ENCODE measurements around the gene PDZD2. TPM values are rescaled to one million over a fixed set of nuclear protein-coding genes. Genes with fewer than 3 reads are reported as not detected.

Gene PDZD2
- total and polyA plus RNA-seq, 2 experiments from 2014 or later, result 8.3 to 16.9 TPM

- H3F3A ChIP-seq (replicated peaks; ENCODE audit: low read depth), result no peaks in the 10 kb centered on the region
- no peak overlapping the region for H3K4me2 ChIP-seq
- no peaks in the 10 kb centered on the region for H4K20me1 ChIP-seq (replicated peaks; ENCODE audit: insufficient read depth)
- peaks cover 32% of the 10 kb centered on the region for H3K4me1 ChIP-seq (ENCODE audit: insufficient read depth)
- no peaks in the 10 kb centered on the region for H3K27me3 ChIP-seq (ENCODE audit: insufficient read depth)
- H2AFZ ChIP-seq, result no peak overlapping the region
- H3K4me1 Mint-ChIP-seq, result peaks cover 43% of the 10 kb centered on the region
- H3K79me2 ChIP-seq (replicated peaks; ENCODE audit: insufficient read depth), result no peaks in the 10 kb centered on the region
- H3K27ac Mint-ChIP-seq, result no peak overlapping the region
- no peak for DNase-seq (ENCODE audit: low spot score)
- H3K36me3 Mint-ChIP-seq (ENCODE audit: low read depth), result no peaks in the 10 kb centered on the region; the same call in 2 of the 3 replicates
- H3K36me3 ChIP-seq (ENCODE audit: insufficient read depth), result no peaks in the 10 kb centered on the region
- H3K27ac ChIP-seq (ENCODE audit: low read depth), result no peak overlapping the region
- ATAC-seq, result no peak
- peaks cover 6% of the 10 kb centered on the region for H3K27me3 Mint-ChIP-seq (ENCODE audit: insufficient read depth, low read depth, poor library complexity)
- H3K9me3 Mint-ChIP-seq, result no peaks in the 10 kb centered on the region
- H3K4me3 Mint-ChIP-seq, result no peak overlapping the region
- TF ChIP-seq CREB1 (CRISPR knock-in tag; IDR thresholded peaks at IDR 0.05; ENCODE audit: low read depth) (no peak), POLR2AphosphoS5 (IDR thresholded peaks at IDR 0.05; ENCODE audit: low read depth) (no peak), ZNF331 (CRISPR knock-in tag; IDR thresholded peaks at IDR 0.05; ENCODE audit: low read depth) (no peak), EZH2 (IDR thresholded peaks at IDR 0.05; ENCODE audit: low read depth, unreplicated experiment) (no peak), JUNB (IDR thresholded peaks at IDR 0.05; ENCODE audit: unreplicated experiment) (no peak), EZH2phosphoT487 (IDR thresholded peaks at IDR 0.05; ENCODE audit: unreplicated experiment) (no peak), NANOG (IDR thresholded peaks at IDR 0.05; ENCODE audit: borderline replicate concordance) (no peak), ETS1 (IDR thresholded peaks at IDR 0.05) (no peak), ZNF462 (CRISPR knock-in tag; IDR thresholded peaks at IDR 0.05) (no peak), CTCF (conservative IDR thresholded peaks at IDR 0.05; ENCODE audit: low read depth in 2 of 2) (no peak), REST (IDR thresholded peaks at IDR 0.05; ENCODE audit: unreplicated experiment) (no peak), ZNF114 (CRISPR knock-in tag; IDR thresholded peaks at IDR 0.05) (no peak), STAT1 (IDR thresholded peaks at IDR 0.05; ENCODE audit: unreplicated experiment) (no peak)
- no peak overlapping the region for H3K4me3 ChIP-seq
- H3K9me2 ChIP-seq (ENCODE audit: insufficient read depth), result 0 out of 2 replicates have a peak, but pooled peaks cover 7% of the 10 kb centered on the region
Measured at GRCh38 chr5:31733371-31733770, 94.4 kb downstream of the PDZD2 start.

Measured in GM23338 (cell line).